HG03139 (cell line): Measurements from ENCODE around the gene EDN1.

ENCODE experiments used
- ATAC-seq: cut with Tn5 transposase; IDR thresholded peaks from one replicate; pipeline ENCODE4 v1.9.1; 2021; ENCODE audit not compliant: unreplicated experiment

Gene EDN1

DNA sequence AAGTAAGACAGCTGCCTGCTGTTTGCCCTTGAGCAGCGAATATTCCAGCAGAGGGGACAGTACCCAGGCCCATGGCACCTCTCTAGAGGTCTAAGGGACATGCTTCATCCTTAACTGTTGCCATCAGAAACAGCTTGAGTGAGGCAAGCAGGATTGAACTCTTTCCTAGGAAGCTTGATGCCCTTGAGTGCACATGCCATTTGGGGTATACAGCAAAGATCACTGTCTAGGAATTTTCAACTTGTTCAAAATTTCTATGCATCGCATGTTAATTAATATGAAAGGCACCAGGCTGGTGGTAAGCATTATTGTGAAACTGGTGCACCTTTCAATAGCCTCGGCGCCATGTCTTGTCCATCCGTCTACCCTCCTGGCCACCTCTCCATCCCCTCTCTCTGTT is 54.1 kb downstream of the EDN1 start:
- ATAC-seq, result no peak

GRCh38 chr6:12344961-12345693 is 55.0 kb downstream of the EDN1 start:
- no peak for ATAC-seq

- ATAC-seq, result no peak
These were observed 55.5 kb downstream of the EDN1 start for GRCh38 chr6:12345694-12346058.
